Activated naive CD4-positive, alpha-beta T cell treated with anti-CD3 and anti-CD28 coated beads, Interleukin-2, amount 50 U/mL, for 72 hours (primary cell): Measurements from ENCODE around the gene TBRG1. TPM values are rescaled to one million over a fixed set of nuclear protein-coding genes. Genes with fewer than 3 reads are reported as not detected.

ENCODE experiments used
- ATAC-seq, 2 donors: fragments of 150-1000 bp; cut with Tn5 transposase; 2 replicates each; pipeline ENCODE4 v1.10.0; 2021; ENCODE audit warnings: mild to moderate bottlenecking in 2 of 2, moderate library complexity in 2 of 2
- DNase-seq, 2 donors: peaks; one replicate each; pipeline ENCODE4 v3.0.0; 2021 to 2022; ENCODE audit warnings: low spot score in 2 of 2
- H3K27ac Mint-ChIP-seq, 2 donors: one replicate each; pipeline ENCODE4 v1.8.0; 2022; ENCODE audit warnings: mild to moderate bottlenecking in 2 of 2, mixed read lengths in 2 of 2
- H3K36me3 Mint-ChIP-seq, 2 donors: one replicate each; pipeline ENCODE4 v1.8.0; 2022; ENCODE audit warnings: mixed read lengths in 2 of 2
- H3K9me3 Mint-ChIP-seq, 2 donors: one replicate each; pipeline ENCODE4 v1.8.0; 2022; ENCODE audit warnings: mixed read lengths in 2 of 2
- total RNA-seq, 2 donors: library from RNA; stranded (reverse); gene quantifications; one replicate each; pipeline ENCODE4 v1.2.3, GENCODE V29; 2022

TBRG1 gene
- total RNA-seq, 2 donors from 2014 or later, result 29.4 to 33.2 TPM

DNA sequence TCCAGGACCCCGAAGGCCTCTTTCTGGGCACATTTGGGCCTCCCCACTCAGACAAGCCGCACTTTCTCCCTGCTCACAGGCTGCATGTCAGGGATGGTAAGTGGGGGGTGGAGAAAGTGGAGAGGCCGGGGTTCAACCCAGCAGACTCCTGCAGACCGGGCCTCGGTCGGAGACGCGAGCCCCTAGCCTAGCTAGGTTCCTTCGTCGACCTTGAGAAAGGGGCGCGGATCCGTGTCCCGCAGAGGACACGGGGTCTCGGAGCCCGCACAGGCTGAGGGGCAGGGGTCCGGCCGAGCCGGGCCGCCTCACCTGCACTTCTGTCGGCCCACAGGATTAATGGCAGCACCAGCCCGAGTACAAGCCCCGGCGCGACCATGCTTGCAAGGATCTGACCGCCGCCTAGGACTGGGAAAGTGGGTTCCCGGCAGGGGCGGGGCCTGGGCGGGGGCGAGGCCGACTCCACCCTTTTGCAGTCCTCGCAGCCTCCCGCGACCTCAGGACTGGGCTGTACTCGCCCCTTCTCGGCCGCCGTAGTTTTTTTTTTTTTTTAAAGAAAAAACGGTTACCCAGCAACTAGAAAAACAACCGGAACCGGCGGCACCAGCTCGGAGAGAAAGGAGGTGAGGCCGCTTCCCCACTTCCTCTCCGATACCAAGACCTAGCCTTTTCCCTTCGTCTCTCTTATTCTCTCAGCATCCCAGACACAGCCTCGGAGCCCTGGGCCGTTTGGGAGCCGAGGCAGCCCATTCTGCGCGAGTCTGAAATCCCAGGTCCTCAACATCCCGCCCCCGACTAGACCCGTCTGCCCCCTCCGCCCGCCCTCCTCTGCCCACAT lies 50.9 kb downstream of the TBRG1 start, which contains the start of the genes SIAE and SPA17:
SIAE (minus strand) TSS at position 407 of the 835 bp plus-strand sequence; CDS start at position 376, 31 bp downstream.
SPA17 (plus strand) TSS at position 572 of the 835 bp plus-strand sequence. CDS start 1,361 bp downstream, outside the sequence.
- Mint-ChIP-seq H3K27ac (peak within 1 kb of the TSS; percentile 95 to 99), H3K9me3 (no peaks in the 10 kb centered on the region), H3K36me3 (peaks cover 0 to 15% of the 10 kb centered on the region in 2 donors)
- DNase-seq (peak; percentile 92 to 93), ATAC-seq (peak; percentile 94 to 95)

DNA sequence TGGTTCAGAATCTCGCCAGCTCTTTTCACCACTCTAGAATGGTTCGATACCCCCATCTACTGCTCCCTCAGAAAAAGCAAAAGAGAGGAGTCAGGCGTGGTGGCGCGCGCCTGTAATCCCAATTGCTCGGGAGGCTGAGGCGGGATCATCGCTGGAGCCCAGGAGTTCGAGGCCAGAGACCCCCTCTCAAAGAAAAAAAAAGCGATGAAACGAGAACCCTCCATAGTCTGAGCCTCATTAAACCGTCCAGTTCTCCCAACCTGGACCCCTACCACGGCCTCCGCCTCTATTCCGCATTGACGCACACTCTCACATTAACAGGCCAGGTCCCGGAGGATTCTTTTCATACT lies 51.5 kb downstream of the TBRG1 start:
- DNase-seq (no peak), ATAC-seq (no peak)
- Mint-ChIP-seq H3K36me3 (peaks cover 0 to 15% of the 10 kb centered on the region in 2 donors), H3K27ac (peak overlapping the region; percentile 95 to 99), H3K9me3 (no peaks in the 10 kb centered on the region)

GRCh38 chr11:124674571-124674970 lies 51.9 kb downstream of the TBRG1 start:
- Mint-ChIP-seq H3K27ac (peak overlapping the region; percentile 95 to 99), H3K9me3 (no peaks in the 10 kb centered on the region)
- DNase-seq, result no peak

GRCh38 chr11:124676386-124676785 lies 53.7 kb downstream of the TBRG1 start:
- Mint-ChIP-seq H3K27ac (no peak overlapping the region), H3K9me3 (no peaks in the 10 kb centered on the region), H3K36me3 (peaks cover 0 to 8% of the 10 kb centered on the region in 2 donors)
- no peak for ATAC-seq
- no peak for DNase-seq

More at GRCh38 chr11:124674571-124674970, 51.9 kb downstream of the TBRG1 start:
- peaks cover 0 to 15% of the 10 kb centered on the region in 2 donors for H3K36me3 Mint-ChIP-seq
- ATAC-seq, result no peak

DNA sequence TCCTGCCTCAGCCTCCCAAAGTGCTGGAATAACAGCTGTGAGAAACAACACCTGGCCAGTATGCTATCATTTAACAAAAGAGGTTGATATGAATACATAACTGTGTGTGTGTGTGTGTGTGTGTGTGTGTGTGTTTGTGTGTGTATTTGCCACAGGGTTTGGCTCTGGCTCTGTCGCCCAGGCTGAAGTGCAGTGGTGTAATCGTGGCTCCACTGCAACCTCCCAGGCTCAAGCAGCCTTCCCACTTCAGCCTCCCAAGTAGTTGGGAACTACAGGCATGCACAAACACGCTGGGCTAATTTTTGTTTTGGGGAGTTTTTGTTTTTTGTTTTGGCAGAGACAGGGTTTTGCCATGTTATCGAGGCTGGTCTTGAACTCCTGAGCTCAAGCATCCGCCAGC lies 55.8 kb downstream of the TBRG1 start:
- no peak overlapping the region for H3K27ac Mint-ChIP-seq

DNA sequence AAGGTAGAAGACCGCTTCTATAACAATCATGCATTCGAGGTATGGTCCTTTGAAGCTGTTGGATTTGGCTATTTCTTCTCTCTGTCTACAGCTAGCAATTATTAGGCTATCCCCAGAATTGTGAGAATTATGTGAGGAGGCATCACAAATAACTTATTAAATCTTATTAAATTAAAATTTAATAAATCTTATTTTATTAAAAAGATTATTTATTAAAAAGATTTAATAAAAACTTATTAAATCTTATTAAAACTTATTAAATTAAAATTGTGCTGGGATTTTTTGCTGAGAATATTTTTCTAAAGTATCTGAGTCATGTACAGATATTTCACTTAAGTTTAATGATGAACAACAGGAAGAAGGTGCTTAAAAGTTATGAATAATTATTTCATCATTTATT lies 58.8 kb downstream of the TBRG1 start:
- Mint-ChIP-seq H3K36me3 (peaks cover 6 to 24% of the 10 kb centered on the region in 2 donors), H3K9me3 (peaks cover 3 to 6% of the 10 kb centered on the region in 2 donors), H3K27ac (no peak overlapping the region)
- ATAC-seq (no peak), DNase-seq (no peak)

More for the DNA sequence above, 55.8 kb downstream of the TBRG1 start:
- Mint-ChIP-seq H3K36me3 (peaks cover 0 to 7% of the 10 kb centered on the region in 2 donors), H3K9me3 (peaks cover 3 to 5% of the 10 kb centered on the region in 2 donors)
- DNase-seq (no peak), ATAC-seq (no peak)

DNA sequence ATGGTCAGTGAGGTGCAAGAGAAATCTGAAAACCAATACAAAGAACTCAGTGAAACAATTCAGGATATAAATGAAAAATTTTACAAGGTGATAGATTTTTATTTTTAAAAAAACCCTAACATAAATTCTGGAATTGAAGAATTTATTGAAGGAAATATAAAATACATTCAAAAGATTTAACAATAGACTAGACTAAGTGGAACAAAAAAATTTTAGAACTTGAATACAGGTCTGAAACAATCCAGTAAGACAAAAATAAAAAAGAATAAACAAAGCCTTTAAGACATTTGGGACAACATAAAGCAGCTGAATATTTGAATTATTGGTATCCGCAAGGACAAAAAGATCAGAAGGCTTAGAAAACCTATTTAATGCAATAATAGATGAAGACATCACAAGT lies 59.8 kb downstream of the TBRG1 start:
- Mint-ChIP-seq H3K9me3 (peaks cover 10 to 14% of the 10 kb centered on the region in 2 donors), H3K27ac (no peak overlapping the region)
- ATAC-seq, result no peak

More for the DNA sequence above, 59.8 kb downstream of the TBRG1 start:
- no peak for DNase-seq
- peaks cover 6 to 34% of the 10 kb centered on the region in 2 donors for H3K36me3 Mint-ChIP-seq

Other genes with a start within 250 kb of the TBRG1 start
- not detected for gene OR8B2, start 238.4 kb upstream of the TBRG1 start, total RNA-seq
- not detected for gene OR8B3, start 223.8 kb upstream of the TBRG1 start, total RNA-seq
- gene OR8B4, start 198.0 kb upstream of the TBRG1 start, total RNA-seq, result not detected
- gene OR8B8, start 177.2 kb upstream of the TBRG1 start, total RNA-seq, result not detected
- not detected for gene OR8B12, start 79.2 kb upstream of the TBRG1 start, total RNA-seq
- gene OR8A1, start 52.9 kb upstream of the TBRG1 start, total RNA-seq, result not detected
- gene PANX3, start 11.4 kb upstream of the TBRG1 start, total RNA-seq, result not detected
- gene SIAE, start 50.9 kb downstream of the TBRG1 start, total RNA-seq, result 10 to 100 TPM in 1 of 2 donors, 1 to 10 TPM in 1; 7.6 to 12.3 TPM
- 1 to 10 TPM; 1.9 to 2.6 TPM for gene SPA17, start 51.0 kb downstream of the TBRG1 start, total RNA-seq
- 10 to 100 TPM; 12.0 to 12.2 TPM for gene NRGN, start 117.1 kb downstream of the TBRG1 start, total RNA-seq
- not detected for gene VSIG2, start 129.4 kb downstream of the TBRG1 start, total RNA-seq
- 1 to 10 TPM in 1 of 2 donors, under 1 TPM in 1; 0.36 to 1.7 TPM for gene ESAM, start 139.4 kb downstream of the TBRG1 start, total RNA-seq
- gene MSANTD2, start 177.5 kb downstream of the TBRG1 start, total RNA-seq, result 1 to 10 TPM; 3.6 to 8.4 TPM
- 10 to 100 TPM; 18.0 to 24.4 TPM for gene ROBO3, start 242.6 kb downstream of the TBRG1 start, total RNA-seq